Esophagus squamous epithelium (tissue), 5 donors: ENCODE data around the gene POMGNT2. TPM values are rescaled to one million over a fixed set of nuclear protein-coding genes. Genes with fewer than 3 reads are reported as not detected.

Experiments used
- DNase-seq: peaks from one replicate; lab custom pipeline; 2025; lab: John Stamatoyannopoulos, UW
- H3K27ac ChIP-seq, 4 donors: fragments of 200-600 bp; sonication (generic); one replicate each; pipeline ENCODE4 v1.5.1; 2016 to 2019; ENCODE audit warnings: mild to moderate bottlenecking in 1 of 4
- H3K27me3 ChIP-seq, 4 donors: fragments of 200-600 bp; sonication (generic); 1 replicate in 3 of 4; 2 replicates in 1 of 4; pipeline versions ENCODE4 v1.5.1 to v1.6.0; 2017 to 2021; ENCODE audit warnings: antibody characterized with exemption in 1 of 4
- H3K36me3 ChIP-seq, 3 donors: fragments of 200-600 bp; sonication (generic); one replicate each; pipeline ENCODE4 v1.5.1; 2016 to 2019
- H3K4me1 ChIP-seq, 3 donors: fragments of 200-600 bp; sonication (generic); one replicate each; pipeline ENCODE4 v1.5.1; 2017 to 2019
- H3K4me3 ChIP-seq, 4 donors: fragments of 200-600 bp; sonication (generic); 1 replicate in 3 of 4; 2 replicates in 1 of 4; pipeline ENCODE4 v1.5.1; 2016 to 2019; ENCODE audit warnings: mild to moderate bottlenecking in 2 of 4, moderate library complexity in 1 of 4
- H3K9me3 ChIP-seq, 3 donors: fragments of 200-600 bp; sonication (generic); one replicate each; pipeline ENCODE4 v1.5.1; 2016 to 2019
- CTCF ChIP-seq, 6 experiments: fragments of 450-650 bp in 4 of 6; fragments of 200-600 bp in 2 of 6; sonication (generic) in 2 of 6; IDR thresholded peaks; one replicate each; pipeline ENCODE4 v1.5.1; 2016 to 2019; ENCODE audit warnings: antibody characterized with exemption in 6 of 6, mild to moderate bottlenecking in 4 of 6, moderate library complexity in 4 of 6
- POLR2A ChIP-seq, 4 donors: fragments of 450-650 bp; IDR thresholded peaks; one replicate each; pipeline ENCODE4 v1.6.1; 2017; ENCODE audit warnings: antibody characterized with exemption in 4 of 4, mild to moderate bottlenecking in 4 of 4, moderate library complexity in 3 of 4
- WGBS, 2 donors: methylation state at CpG; one replicate each; pipeline ENCODE4 v1.1.5; 2018; 5-methylcytosine and 5-hydroxymethylcytosine counted together
- intact Hi-C: fragments of 100-400 bp; cut with DNase I; formaldehyde crosslinking; loops from one replicate; pipeline ENCODE4 v1.15.0; 2022
- total RNA-seq, 4 donors: library from RNA; depleted of rRNA; stranded (reverse); fragments of >200 nt; gene quantifications; one replicate each; pipeline ENCODE4 v1.1.0, GENCODE V29; 2016
- donor health status: DM: yes; HTN: yes; CAD: no.

Gene POMGNT2
- total RNA-seq, 4 donors from 2014 or later, result 4.4 to 14.0 (median 9.0) TPM

GRCh38 chr3:43055806-43056770 lies 49.8 kb downstream of the POMGNT2 start:
- 84 to 94% methylated on average over 10 to 11 of the region's 15 CpGs for WGBS, 2 donors
- Histone ChIP-seq H3K27me3 (no peaks in the 10 kb centered on the region), H3K36me3 (no peaks in the 10 kb centered on the region), H3K4me1 (no peaks in the 10 kb centered on the region), H3K4me3 (no peak overlapping the region), H3K27ac (no peak overlapping the region), H3K9me3 (peaks cover 0 to 10% (median 0%) of the 10 kb centered on the region in 3 donors)
- TF ChIP-seq CTCF (IDR thresholded peaks at IDR 0.05) (no peak), POLR2A (IDR thresholded peaks at IDR 0.05) (no peak)
- intact Hi-C loops, result no loop called here
- no peak for DNase-seq

- no peaks in the 10 kb centered on the region for H3K27me3 ChIP-seq
- H3K4me1 ChIP-seq, result no peaks in the 10 kb centered on the region
- no peak for DNase-seq
- no peak overlapping the region for H3K4me3 ChIP-seq
- H3K9me3 ChIP-seq, result peaks cover 0 to 16% (median 0%) of the 10 kb centered on the region in 3 donors
- TF ChIP-seq CTCF (IDR thresholded peaks at IDR 0.05) (no peak), POLR2A (IDR thresholded peaks at IDR 0.05) (no peak)
- no peak overlapping the region for H3K27ac ChIP-seq
- WGBS, 2 donors, result 71 to 79% methylated on average over 4 to 7 of the region's 7 CpGs
- H3K36me3 ChIP-seq, result no peaks in the 10 kb centered on the region
- intact Hi-C loops, result no loop called here
Measured at GRCh38 chr3:43055393-43055792, 50.5 kb downstream of the POMGNT2 start.

GRCh38 chr3:43054754-43055153 lies 51.1 kb downstream of the POMGNT2 start:
- no peak for TF ChIP-seq CTCF (IDR thresholded peaks at IDR 0.05)
- TF ChIP-seq POLR2A (IDR thresholded peaks at IDR 0.05), result no peak
- WGBS, 2 donors, result 86 to 89% methylated on average over 5 of the region's 5 CpGs
- Histone ChIP-seq H3K4me1 (no peaks in the 10 kb centered on the region), H3K27me3 (no peaks in the 10 kb centered on the region), H3K9me3 (peaks cover 0 to 20% (median 0%) of the 10 kb centered on the region in 3 donors), H3K4me3 (no peak overlapping the region), H3K27ac (no peak overlapping the region), H3K36me3 (no peaks in the 10 kb centered on the region)
- intact Hi-C loops, result no loop called here
- DNase-seq, result no peak

GRCh38 chr3:43053291-43053690 lies 52.6 kb downstream of the POMGNT2 start:
- no peak for DNase-seq
- H3K4me1 ChIP-seq, result no peaks in the 10 kb centered on the region
- 90 to 98% methylated on average over 3 to 9 of the region's 12 CpGs for WGBS, 2 donors
- peaks cover 0 to 22% (median 0%) of the 10 kb centered on the region in 3 donors for H3K9me3 ChIP-seq
- no peaks in the 10 kb centered on the region for H3K36me3 ChIP-seq
- no peak overlapping the region for H3K27ac ChIP-seq
- intact Hi-C loops, result no loop called here
- no peak overlapping the region for H3K4me3 ChIP-seq
- no peaks in the 10 kb centered on the region for H3K27me3 ChIP-seq
- TF ChIP-seq CTCF (IDR thresholded peaks at IDR 0.05), result no peak
- no peak for TF ChIP-seq POLR2A (IDR thresholded peaks at IDR 0.05)

- no peak for DNase-seq
- Histone ChIP-seq H3K4me3 (no peak overlapping the region), H3K9me3 (peaks cover 0 to 54% (median 10%) of the 10 kb centered on the region in 3 donors), H3K27me3 (no peaks in the 10 kb centered on the region), H3K27ac (no peak overlapping the region), H3K4me1 (peaks cover 0 to under 1% (median 0%) of the 10 kb centered on the region in 3 donors), H3K36me3 (no peaks in the 10 kb centered on the region)
- intact Hi-C loops, result no loop called here
- TF ChIP-seq POLR2A (IDR thresholded peaks at IDR 0.05), result no peak
- TF ChIP-seq CTCF (IDR thresholded peaks at IDR 0.05), result no peak
Measured at GRCh38 chr3:43048470-43048869, 57.4 kb downstream of the POMGNT2 start.
